Activated T-cell treated with anti-CD3 and anti-CD28 coated beads, Interleukin-2, amount 50 U/mL, for 4 hours (primary cell): ENCODE measurements around the gene PKD1. TPM values are rescaled to one million over a fixed set of nuclear protein-coding genes. Genes with fewer than 3 reads are reported as not detected.
A peak's percentile ranks its signal among the peaks of the same experiment; 100 is the strongest.
"Not testable (repeated sequence)": the region's sequence is repeated elsewhere in the genome, so short reads cannot be mapped to it uniquely, and the experiment has no call there.

Experiments used
- ATAC-seq, 2 donors: fragments of 200-7000 bp; cut with Tn5 transposase; one replicate each; pipeline ENCODE4 v1.10.0; 2021
- DNase-seq: peaks from one replicate; pipeline ENCODE4 v3.0.0-alpha.2; 2020
- H3K27me3 Mint-ChIP-seq: one replicate; pipeline ENCODE4 v1.8.0; 2021; ENCODE audit warnings: low read depth, mixed read lengths
- H3K36me3 Mint-ChIP-seq: one replicate; pipeline ENCODE4 v1.8.0; 2022; ENCODE audit warnings: mixed read lengths; ENCODE audit not compliant: insufficient read depth
- H3K4me1 Mint-ChIP-seq: one replicate; pipeline ENCODE4 v1.8.0; 2021; ENCODE audit warnings: low read depth, mixed read lengths
- H3K4me3 Mint-ChIP-seq: one replicate; pipeline ENCODE4 v1.8.0; 2021; ENCODE audit warnings: mild to moderate bottlenecking, moderate library complexity, mixed read lengths
- H3K9me3 Mint-ChIP-seq: one replicate; pipeline ENCODE4 v1.8.0; 2021; ENCODE audit warnings: mixed read lengths
- total RNA-seq, 3 donors: library from RNA; stranded (reverse); gene quantifications; one replicate each; pipeline ENCODE4 v1.2.1, GENCODE V29; 2021

PKD1 gene
- total RNA-seq, 3 donors from 2014 or later = 100 to 118 (median 104) TPM

- not testable (repeated sequence) for H3K4me3 Mint-ChIP-seq, H3K27me3 Mint-ChIP-seq, DNase-seq, H3K36me3 Mint-ChIP-seq, H3K9me3 Mint-ChIP-seq, ATAC-seq
- H3K4me1 Mint-ChIP-seq = peaks cover 13% of the 10 kb centered on the region
These were observed 8.7 kb downstream of the PKD1 start for GRCh38 chr16:2126928-2127556.

- DNase-seq, H3K36me3 Mint-ChIP-seq, H3K9me3 Mint-ChIP-seq, ATAC-seq, H3K27me3 Mint-ChIP-seq, H3K4me3 Mint-ChIP-seq: not testable (repeated sequence)
- peaks cover 13% of the 10 kb centered on the region for H3K4me1 Mint-ChIP-seq
These were observed 9.4 kb downstream of the PKD1 start for GRCh38 chr16:2126161-2126743.

GRCh38 chr16:2125609-2126008 lies 10.1 kb downstream of the PKD1 start:
- not testable (repeated sequence) for H3K9me3 Mint-ChIP-seq, DNase-seq, H3K36me3 Mint-ChIP-seq, H3K4me3 Mint-ChIP-seq, H3K27me3 Mint-ChIP-seq, ATAC-seq
- peaks cover 11% of the 10 kb centered on the region for H3K4me1 Mint-ChIP-seq

- H3K27me3 Mint-ChIP-seq, DNase-seq, H3K9me3 Mint-ChIP-seq, ATAC-seq, H3K4me3 Mint-ChIP-seq, H3K36me3 Mint-ChIP-seq: not testable (repeated sequence)
- H3K4me1 Mint-ChIP-seq = peaks cover 11% of the 10 kb centered on the region
These were observed 10.8 kb downstream of the PKD1 start for GRCh38 chr16:2124694-2125444.

- DNase-seq, H3K27me3 Mint-ChIP-seq, H3K4me3 Mint-ChIP-seq, H3K36me3 Mint-ChIP-seq, H3K9me3 Mint-ChIP-seq, ATAC-seq: not testable (repeated sequence)
- H3K4me1 Mint-ChIP-seq = peaks cover 11% of the 10 kb centered on the region
These were observed 11.4 kb downstream of the PKD1 start for GRCh38 chr16:2124377-2124693.

GRCh38 chr16:2123706-2124376 lies 11.9 kb downstream of the PKD1 start:
- not testable (repeated sequence) for H3K4me3 Mint-ChIP-seq, H3K36me3 Mint-ChIP-seq, DNase-seq, ATAC-seq, H3K27me3 Mint-ChIP-seq, H3K9me3 Mint-ChIP-seq
- H3K4me1 Mint-ChIP-seq = peaks cover 11% of the 10 kb centered on the region

GRCh38 chr16:2122934-2123683 lies 12.6 kb downstream of the PKD1 start:
- not testable (repeated sequence) for H3K4me1 Mint-ChIP-seq, H3K4me3 Mint-ChIP-seq, DNase-seq, ATAC-seq, H3K27me3 Mint-ChIP-seq, H3K36me3 Mint-ChIP-seq, H3K9me3 Mint-ChIP-seq

GRCh38 chr16:2122429-2122828 lies 13.3 kb downstream of the PKD1 start:
- DNase-seq (no peak), ATAC-seq (no peak)
- H3K36me3 Mint-ChIP-seq = no peaks in the 10 kb centered on the region
- no peak overlapping the region for H3K4me3 Mint-ChIP-seq
- H3K9me3 Mint-ChIP-seq = no peaks in the 10 kb centered on the region
- peaks cover 6% of the 10 kb centered on the region for H3K4me1 Mint-ChIP-seq
- H3K27me3 Mint-ChIP-seq = no peaks in the 10 kb centered on the region

- no peaks in the 10 kb centered on the region for H3K27me3 Mint-ChIP-seq
- H3K4me1 Mint-ChIP-seq = peaks cover 3% of the 10 kb centered on the region
- H3K9me3 Mint-ChIP-seq = no peaks in the 10 kb centered on the region
- no peak overlapping the region for H3K4me3 Mint-ChIP-seq
- ATAC-seq = peak in 1 of 2 donors; percentile 4
- no peaks in the 10 kb centered on the region for H3K36me3 Mint-ChIP-seq
- DNase-seq = no peak
These were observed 13.8 kb downstream of the PKD1 start for GRCh38 chr16:2121853-2122252.

GRCh38 chr16:2121325-2121724 lies 14.4 kb downstream of the PKD1 start:
- DNase-seq, H3K4me3 Mint-ChIP-seq: not testable (repeated sequence)
- peak; percentile 56 to 68 for ATAC-seq

GRCh38 chr16:2117960-2118722 lies 17.6 kb downstream of the PKD1 start:
- H3K4me3 Mint-ChIP-seq, DNase-seq, H3K9me3 Mint-ChIP-seq, ATAC-seq, H3K36me3 Mint-ChIP-seq, H3K27me3 Mint-ChIP-seq, H3K4me1 Mint-ChIP-seq: not testable (repeated sequence)

More at GRCh38 chr16:2121325-2121724, 14.4 kb downstream of the PKD1 start:
- H3K36me3 Mint-ChIP-seq, H3K27me3 Mint-ChIP-seq, H3K4me1 Mint-ChIP-seq, H3K9me3 Mint-ChIP-seq: not testable (repeated sequence)

- H3K36me3 Mint-ChIP-seq, H3K4me1 Mint-ChIP-seq, H3K4me3 Mint-ChIP-seq, DNase-seq, H3K9me3 Mint-ChIP-seq, H3K27me3 Mint-ChIP-seq, ATAC-seq: not testable (repeated sequence)
These were observed 18.4 kb downstream of the PKD1 start for GRCh38 chr16:2117341-2117740.

- H3K4me1 Mint-ChIP-seq, H3K27me3 Mint-ChIP-seq, ATAC-seq, H3K4me3 Mint-ChIP-seq, H3K36me3 Mint-ChIP-seq, DNase-seq, H3K9me3 Mint-ChIP-seq: not testable (repeated sequence)
These were observed 19.3 kb downstream of the PKD1 start for GRCh38 chr16:2116428-2116827.
